ENCODE data around the gene FRRS1L.

The FRRS1L gene

GRCh38 chr9:109094268-109094667 is 72.8 kb downstream of the FRRS1L start:
- H3K27me3 Mint-ChIP-seq = no peaks in the 10 kb centered on the region
- no peak for DNase-seq (ENCODE audit: low spot score in 2 of 2)
- H3K4me1 Mint-ChIP-seq = peaks cover 11% of the 10 kb centered on the region
- H3K9me3 Mint-ChIP-seq = no peaks in the 10 kb centered on the region
- H3K4me3 Mint-ChIP-seq = no peak overlapping the region
- ATAC-seq (ENCODE audit: low read depth) = no peak
- peaks cover 31% of the 10 kb centered on the region for H3K36me3 Mint-ChIP-seq
- peak overlapping the region; percentile 7 for H3K27ac Mint-ChIP-seq

GRCh38 chr9:109092587-109092986 is 74.5 kb downstream of the FRRS1L start:
- ATAC-seq (ENCODE audit: low read depth) = no peak
- Mint-ChIP-seq H3K4me1 (peaks cover 8% of the 10 kb centered on the region), H3K4me3 (no peak overlapping the region), H3K36me3 (peaks cover 36% of the 10 kb centered on the region), H3K27ac (no peak overlapping the region), H3K9me3 (no peaks in the 10 kb centered on the region), H3K27me3 (no peaks in the 10 kb centered on the region)
- no peak for DNase-seq (ENCODE audit: low spot score in 2 of 2)

GRCh38 chr9:109092051-109092580 is 74.9 kb downstream of the FRRS1L start:
- no peak overlapping the region for H3K4me3 Mint-ChIP-seq
- H3K9me3 Mint-ChIP-seq = no peaks in the 10 kb centered on the region
- no peak overlapping the region for H3K27ac Mint-ChIP-seq
- no peak for DNase-seq (ENCODE audit: low spot score in 2 of 2)
- ATAC-seq (ENCODE audit: low read depth) = no peak
- H3K36me3 Mint-ChIP-seq = peaks cover 36% of the 10 kb centered on the region
- H3K4me1 Mint-ChIP-seq = peaks cover 7% of the 10 kb centered on the region
- H3K27me3 Mint-ChIP-seq = no peaks in the 10 kb centered on the region

- no peak for DNase-seq (ENCODE audit: low spot score in 2 of 2)
- H3K27me3 Mint-ChIP-seq = no peaks in the 10 kb centered on the region
- H3K27ac Mint-ChIP-seq = no peak overlapping the region
- no peaks in the 10 kb centered on the region for H3K9me3 Mint-ChIP-seq
- ATAC-seq (ENCODE audit: low read depth) = no peak
- no peak overlapping the region for H3K4me3 Mint-ChIP-seq
- H3K4me1 Mint-ChIP-seq = peaks cover 3% of the 10 kb centered on the region
- H3K36me3 Mint-ChIP-seq = peaks cover 30% of the 10 kb centered on the region
Observed at GRCh38 chr9:109088221-109088620, 78.8 kb downstream of the FRRS1L start.

GRCh38 chr9:109087795-109088194 is 79.3 kb downstream of the FRRS1L start:
- Mint-ChIP-seq H3K27ac (no peak overlapping the region), H3K36me3 (peaks cover 32% of the 10 kb centered on the region)

GRCh38 chr9:109086221-109086620 is 80.8 kb downstream of the FRRS1L start:
- H3K4me1 Mint-ChIP-seq = peaks cover 3% of the 10 kb centered on the region
- no peaks in the 10 kb centered on the region for H3K27me3 Mint-ChIP-seq

More at GRCh38 chr9:109087795-109088194, 79.3 kb downstream of the FRRS1L start:
- peaks cover 3% of the 10 kb centered on the region for H3K4me1 Mint-ChIP-seq
- H3K27me3 Mint-ChIP-seq = no peaks in the 10 kb centered on the region
- DNase-seq (ENCODE audit: low spot score in 2 of 2) (no peak), ATAC-seq (ENCODE audit: low read depth) (no peak)
- no peak overlapping the region for H3K4me3 Mint-ChIP-seq
- H3K9me3 Mint-ChIP-seq = no peaks in the 10 kb centered on the region

GRCh38 chr9:109085510-109085909 is 81.5 kb downstream of the FRRS1L start:
- no peak for ATAC-seq (ENCODE audit: low read depth)
- H3K27ac Mint-ChIP-seq = no peak overlapping the region
- H3K9me3 Mint-ChIP-seq = no peaks in the 10 kb centered on the region
- H3K4me1 Mint-ChIP-seq = peaks cover 3% of the 10 kb centered on the region
- peaks cover 27% of the 10 kb centered on the region for H3K36me3 Mint-ChIP-seq
- no peak overlapping the region for H3K4me3 Mint-ChIP-seq
- H3K27me3 Mint-ChIP-seq = no peaks in the 10 kb centered on the region
- no peak for DNase-seq (ENCODE audit: low spot score in 2 of 2)

More at GRCh38 chr9:109086221-109086620, 80.8 kb downstream of the FRRS1L start:
- H3K9me3 Mint-ChIP-seq = no peaks in the 10 kb centered on the region
- H3K36me3 Mint-ChIP-seq = peaks cover 31% of the 10 kb centered on the region
- no peak overlapping the region for H3K4me3 Mint-ChIP-seq
- ATAC-seq (ENCODE audit: low read depth) (peak; percentile 72), DNase-seq (ENCODE audit: low spot score in 2 of 2) (no peak)
- no peak overlapping the region for H3K27ac Mint-ChIP-seq

GRCh38 chr9:109083813-109084405 is 83.1 kb downstream of the FRRS1L start:
- no peaks in the 10 kb centered on the region for H3K27me3 Mint-ChIP-seq
- H3K4me1 Mint-ChIP-seq = peaks cover 3% of the 10 kb centered on the region
- DNase-seq (ENCODE audit: low spot score in 2 of 2) = no peak
- no peaks in the 10 kb centered on the region for H3K9me3 Mint-ChIP-seq
- H3K4me3 Mint-ChIP-seq = no peak overlapping the region
- no peak overlapping the region for H3K27ac Mint-ChIP-seq
- H3K36me3 Mint-ChIP-seq = peaks cover 37% of the 10 kb centered on the region
- ATAC-seq (ENCODE audit: low read depth) = no peak

GRCh38 chr9:109083141-109083540 is 83.9 kb downstream of the FRRS1L start:
- ATAC-seq (ENCODE audit: low read depth) = no peak
- Mint-ChIP-seq H3K36me3 (peaks cover 43% of the 10 kb centered on the region), H3K9me3 (no peaks in the 10 kb centered on the region), H3K4me1 (peaks cover 3% of the 10 kb centered on the region), H3K4me3 (no peak overlapping the region), H3K27me3 (no peaks in the 10 kb centered on the region), H3K27ac (peak overlapping the region; percentile 12)
- no peak for DNase-seq (ENCODE audit: low spot score in 2 of 2)

- Mint-ChIP-seq H3K27me3 (no peaks in the 10 kb centered on the region), H3K9me3 (no peaks in the 10 kb centered on the region), H3K4me3 (no peak overlapping the region), H3K27ac (no peak overlapping the region), H3K36me3 (peaks cover 39% of the 10 kb centered on the region), H3K4me1 (peaks cover 3% of the 10 kb centered on the region)
- no peak for ATAC-seq (ENCODE audit: low read depth)
- DNase-seq (ENCODE audit: low spot score in 2 of 2) = no peak
Observed at GRCh38 chr9:109082091-109082620, 84.9 kb downstream of the FRRS1L start.

Data from memory B cell (primary cell).